Mesodermal cell (in vitro differentiated cells): Measurements from ENCODE around the gene MVK.

Experiments used
- H3K27ac ChIP-seq: 2 replicates; pipeline ENCODE4 v1.7.0; 2013; ENCODE audit warnings: mild to moderate bottlenecking, low read depth, low read length, moderate library complexity; ENCODE audit not compliant: severe bottlenecking
- H3K36me3 ChIP-seq: 2 replicates; pipeline ENCODE4 v1.7.1; 2013; ENCODE audit warnings: mild to moderate bottlenecking, low read length, moderate library complexity; ENCODE audit not compliant: control insufficient read depth, insufficient read depth
- H3K4me1 ChIP-seq: one replicate; pipeline ENCODE4 v1.7.1; 2013; ENCODE audit warnings: mild to moderate bottlenecking, low read length; ENCODE audit not compliant: insufficient read depth, control insufficient read depth, poor library complexity, severe bottlenecking
- H3K4me3 ChIP-seq: 2 replicates; pipeline ENCODE4 v1.7.0; 2013; ENCODE audit warnings: low read length, control low read depth, mild to moderate bottlenecking; ENCODE audit not compliant: insufficient read depth, poor library complexity, severe bottlenecking; ENCODE audit errors: extremely low read depth
- H3K9me3 ChIP-seq: 2 replicates; pipeline ENCODE4 v1.7.1; 2013; ENCODE audit warnings: mild to moderate bottlenecking, low read length, moderate library complexity; ENCODE audit not compliant: control insufficient read depth
- WGBS, 2 experiments: methylation state at CpG; one replicate each; pipeline ENCODE4 v1.1.5; 2013; ENCODE audit warnings: missing lambda C conversion rate in 2 of 2; ENCODE audit not compliant: insufficient coverage in 2 of 2; 5-methylcytosine and 5-hydroxymethylcytosine counted together

MVK gene

DNA sequence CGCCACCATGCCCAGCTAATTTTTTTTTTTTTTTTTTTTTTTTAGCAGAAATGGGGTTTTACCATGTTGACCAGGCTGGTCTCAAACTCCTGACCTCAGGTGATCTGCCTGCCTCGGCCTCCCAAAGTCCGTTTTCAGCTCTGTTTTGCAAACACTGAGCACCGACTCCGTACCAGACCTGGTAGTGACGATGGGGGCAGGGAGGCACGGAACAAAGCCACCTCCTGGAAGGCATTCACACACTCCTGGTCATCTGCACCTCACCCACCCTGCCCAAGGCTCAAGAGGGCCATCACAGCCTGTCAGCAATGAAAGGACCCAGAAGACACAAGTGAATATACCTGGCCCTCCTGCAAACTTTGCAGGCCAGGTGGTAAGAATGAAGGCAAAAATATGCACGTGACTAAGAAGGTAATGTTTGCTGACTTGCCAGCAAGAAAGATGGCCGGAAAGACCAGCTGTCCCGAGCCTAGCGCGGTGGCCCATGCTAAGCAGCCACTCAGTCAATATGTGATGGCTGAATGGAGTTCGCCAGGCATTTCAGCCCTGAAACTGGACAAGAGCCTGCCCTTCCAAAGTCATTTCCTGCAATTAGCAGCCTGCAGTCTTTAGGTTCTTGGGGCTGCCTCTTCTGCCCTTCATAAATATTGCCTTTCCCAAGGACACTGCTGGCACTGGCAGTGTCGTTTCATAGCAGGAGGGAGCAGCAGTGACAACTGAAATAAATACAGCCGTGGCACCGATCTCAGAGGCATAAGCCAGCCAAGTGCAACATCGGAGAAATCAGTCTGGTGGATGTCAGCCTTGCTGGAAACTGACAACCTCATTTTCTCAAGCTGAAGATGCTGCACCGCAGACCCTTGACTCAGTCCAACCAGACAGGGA lies 17.9 kb upstream of the MVK start:
- Histone ChIP-seq H3K27ac (no peak overlapping the region), H3K4me1 (peaks cover 5% of the 10 kb centered on the region), H3K36me3 (peaks cover 3% of the 10 kb centered on the region), H3K4me3 (no peak overlapping the region), H3K9me3 (no peaks in the 10 kb centered on the region)
- WGBS, 2 experiments: 84 to 93% methylated on average over 14 to 16 of the region's 18 CpGs

DNA sequence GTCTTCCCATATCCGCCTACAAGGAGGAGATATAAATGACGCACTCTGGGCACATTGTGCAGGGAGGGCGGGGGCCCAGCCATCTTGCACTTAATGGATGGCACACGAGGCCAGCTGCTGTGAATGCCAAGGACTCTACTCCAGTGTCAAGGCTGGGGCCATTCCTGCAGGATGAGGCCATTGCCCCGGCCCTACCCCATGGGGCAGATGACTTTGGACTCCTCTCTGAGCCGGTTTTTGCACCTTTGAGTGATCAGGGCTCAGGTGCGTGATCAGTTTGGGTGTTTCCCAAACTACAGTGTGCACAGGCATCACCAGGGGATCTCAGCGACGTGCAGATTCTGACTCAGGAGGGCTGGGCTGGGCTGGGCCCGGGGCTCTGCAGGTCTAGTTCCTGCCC lies 16.4 kb upstream of the MVK start:
- Histone ChIP-seq H3K4me3 (no peak overlapping the region), H3K27ac (no peak overlapping the region), H3K9me3 (no peaks in the 10 kb centered on the region), H3K36me3 (peaks cover 11% of the 10 kb centered on the region), H3K4me1 (peaks cover 5% of the 10 kb centered on the region)
- 91 to 99% methylated on average over 10 of the region's 10 CpGs for WGBS, 2 experiments

DNA sequence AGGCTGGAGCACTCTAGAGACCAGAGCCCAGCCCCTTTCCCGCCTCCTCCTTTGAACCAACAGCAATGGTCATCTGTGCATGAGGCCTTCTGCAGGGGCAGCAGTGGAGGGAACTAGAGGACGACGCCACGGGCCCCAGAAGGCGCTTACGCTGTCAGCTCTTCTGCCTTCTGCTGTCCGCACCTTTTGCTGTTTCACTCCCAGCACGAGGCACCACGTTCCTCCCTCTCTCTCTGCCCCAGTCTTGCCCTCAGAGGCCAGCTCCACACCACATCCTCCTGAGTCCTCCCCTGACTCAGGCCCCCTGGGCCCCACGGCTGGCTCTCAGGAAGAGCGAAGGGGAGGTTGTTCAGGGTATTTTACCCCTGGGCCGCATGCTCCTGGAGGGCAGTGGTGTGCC lies 15.8 kb upstream of the MVK start:
- Histone ChIP-seq H3K4me1 (peaks cover 5% of the 10 kb centered on the region), H3K36me3 (peaks cover 17% of the 10 kb centered on the region), H3K9me3 (no peaks in the 10 kb centered on the region), H3K4me3 (no peak overlapping the region), H3K27ac (no peak overlapping the region)
- 90 to 95% methylated on average over 10 to 12 of the region's 12 CpGs for WGBS, 2 experiments

DNA sequence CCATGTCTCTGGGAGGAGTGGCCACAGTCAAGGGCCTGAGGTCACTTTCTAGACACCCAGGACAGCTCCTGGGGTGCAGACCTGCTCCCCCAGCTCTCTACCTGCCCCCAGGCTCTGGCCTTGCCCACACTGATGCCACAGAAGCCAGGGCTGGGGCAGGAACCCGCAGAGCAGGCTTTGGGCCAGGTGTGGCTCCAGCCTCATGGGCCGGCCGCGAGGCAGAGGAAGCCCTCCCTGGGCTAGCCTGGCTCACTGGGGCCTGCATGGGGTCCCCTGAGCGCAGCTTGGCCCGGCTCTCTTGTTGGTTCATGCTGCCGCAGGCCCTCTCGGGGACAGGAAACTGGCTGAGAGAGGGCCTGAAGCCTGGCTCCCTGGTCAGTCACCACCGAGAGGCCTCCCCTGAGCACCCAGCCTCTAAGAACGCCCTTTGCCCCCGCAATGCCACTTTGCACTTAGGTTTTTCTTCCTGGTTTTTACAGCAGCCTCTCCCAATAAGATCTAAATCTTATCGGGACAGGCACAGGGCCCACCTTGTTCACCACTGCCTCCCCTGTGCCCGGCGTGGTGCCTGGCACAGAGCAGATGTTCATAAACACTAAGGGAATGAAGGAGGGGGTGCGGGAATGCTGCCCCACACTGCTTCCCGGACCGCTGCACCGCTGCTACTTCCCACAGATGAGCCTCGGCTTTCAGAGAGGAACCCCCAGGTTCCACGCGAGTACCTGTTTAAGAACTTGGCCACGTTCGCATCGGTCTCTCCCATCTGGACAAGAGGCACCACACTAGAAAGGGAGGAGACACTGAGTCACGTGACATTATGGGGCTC lies 15.0 kb upstream of the MVK start:
- no peak overlapping the region for H3K27ac ChIP-seq
- H3K4me1 ChIP-seq: peaks cover 5% of the 10 kb centered on the region
- H3K9me3 ChIP-seq: no peaks in the 10 kb centered on the region
- 94 to 98% methylated on average over 22 to 24 of the region's 25 CpGs for WGBS, 2 experiments
- no peak overlapping the region for H3K4me3 ChIP-seq
- peaks cover 25% of the 10 kb centered on the region for H3K36me3 ChIP-seq

DNA sequence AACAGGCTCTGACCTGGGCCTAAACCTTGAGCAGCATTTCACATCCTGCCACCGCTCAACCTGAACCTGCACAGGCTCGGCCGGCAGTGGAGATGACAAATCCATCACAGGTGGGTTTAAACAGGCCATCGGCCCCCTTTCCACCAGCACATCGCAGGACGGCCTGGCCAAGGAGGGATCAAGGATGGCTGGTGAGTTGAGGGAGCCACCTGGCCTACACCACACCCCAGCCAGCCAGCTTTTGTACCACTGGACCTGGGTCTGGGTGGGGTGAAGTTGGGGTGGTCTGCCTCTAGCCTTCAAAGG lies 14.4 kb upstream of the MVK start:
- Histone ChIP-seq H3K4me1 (peaks cover 1% of the 10 kb centered on the region), H3K27ac (no peak overlapping the region), H3K9me3 (no peaks in the 10 kb centered on the region), H3K36me3 (peaks cover 31% of the 10 kb centered on the region), H3K4me3 (no peak overlapping the region)
- 100% methylated on average over 3 of the region's 6 CpGs; no CpG with 5 or more reads in 1 of the 2 experiments for WGBS, 2 experiments

DNA sequence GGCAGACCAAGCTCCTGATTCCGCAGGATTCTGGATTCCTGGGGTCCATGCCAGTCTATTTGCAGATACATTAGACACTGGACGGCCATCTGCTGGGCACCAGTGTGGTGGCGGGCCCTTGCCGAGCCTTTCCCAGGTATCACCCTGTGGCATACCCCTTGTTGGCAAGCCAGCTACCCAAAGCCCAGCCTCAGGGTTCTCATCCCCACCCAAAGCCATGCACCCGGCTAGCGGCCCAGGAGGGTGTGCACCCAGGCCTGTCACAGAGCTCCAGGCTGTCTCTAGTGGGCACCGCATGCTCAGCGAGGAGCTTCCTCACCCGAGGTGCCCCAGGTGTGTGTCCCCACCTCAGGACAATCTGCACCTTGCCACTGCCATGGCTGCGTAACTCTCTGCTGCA lies 14.0 kb upstream of the MVK start:
- H3K36me3 ChIP-seq: peaks cover 35% of the 10 kb centered on the region

DNA sequence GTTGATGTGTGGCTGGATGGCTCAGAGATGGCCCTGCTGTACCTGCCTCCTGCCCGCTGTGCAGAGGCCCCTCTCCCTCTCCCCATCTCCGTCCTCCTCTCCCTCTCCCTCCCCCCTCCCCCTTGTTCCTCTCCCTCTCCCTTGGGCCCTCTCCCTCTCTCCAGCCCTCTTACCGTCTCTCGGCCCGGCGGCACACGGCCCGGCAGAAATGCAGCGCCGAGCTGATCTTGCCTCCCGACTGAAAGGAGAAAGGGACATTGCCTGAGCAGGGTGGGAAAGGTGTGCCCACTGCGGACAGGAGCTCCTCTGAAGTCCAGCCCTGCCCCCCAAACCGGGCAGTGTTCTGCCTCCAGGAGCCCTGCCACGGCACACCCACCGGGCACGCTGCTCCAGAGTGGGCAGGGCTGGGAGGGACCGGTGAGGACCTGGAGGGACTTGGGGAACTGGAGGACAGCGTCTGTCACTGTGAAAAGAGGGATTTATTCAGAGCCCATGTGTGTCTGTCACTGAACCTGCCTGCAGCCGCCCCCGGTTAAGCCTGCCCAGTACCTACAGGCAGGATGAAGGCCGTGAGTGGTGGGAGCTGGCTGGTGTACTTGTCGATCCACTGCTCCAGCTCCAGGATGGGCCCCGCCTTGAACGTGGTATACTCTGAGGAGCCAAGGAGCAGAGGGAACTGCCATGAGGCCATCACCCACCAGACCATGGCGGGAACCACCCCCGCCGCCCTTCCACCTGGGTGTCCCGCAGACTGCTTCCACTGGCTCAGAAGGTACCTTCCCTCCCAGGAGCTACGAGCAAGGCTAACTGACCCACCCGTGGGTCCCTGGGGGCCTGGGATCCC lies 12.5 kb upstream of the MVK start:
- Histone ChIP-seq H3K36me3 (peaks cover 50% of the 10 kb centered on the region), H3K9me3 (no peaks in the 10 kb centered on the region), H3K27ac (no peak overlapping the region), H3K4me3 (no peak overlapping the region), H3K4me1 (no peaks in the 10 kb centered on the region)
- WGBS, 2 experiments: 89 to 93% methylated on average over 21 to 22 of the region's 30 CpGs

More for the DNA sequence above, 14.0 kb upstream of the MVK start:
- Histone ChIP-seq H3K4me3 (no peak overlapping the region), H3K27ac (no peak overlapping the region), H3K4me1 (no peaks in the 10 kb centered on the region), H3K9me3 (no peaks in the 10 kb centered on the region)
- 90 to 99% methylated on average over 10 of the region's 10 CpGs for WGBS, 2 experiments

DNA sequence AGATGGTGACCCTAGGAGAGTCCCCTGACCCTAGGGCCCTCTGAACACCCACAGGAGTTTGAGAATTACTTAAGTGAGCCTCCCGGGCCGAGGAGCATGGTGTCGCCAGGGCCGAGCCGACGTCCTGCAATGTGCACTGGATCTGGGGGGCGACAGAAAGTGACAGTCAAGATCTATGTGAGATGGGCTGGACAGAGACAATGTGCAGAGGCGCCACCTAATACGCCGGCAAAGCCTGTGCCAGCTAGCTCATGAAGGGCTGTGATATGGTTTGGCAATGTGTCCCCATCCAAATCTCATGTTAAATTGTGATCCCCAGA lies 11.9 kb upstream of the MVK start:
- Histone ChIP-seq H3K27ac (no peak overlapping the region), H3K9me3 (no peaks in the 10 kb centered on the region), H3K36me3 (peaks cover 54% of the 10 kb centered on the region), H3K4me3 (no peak overlapping the region), H3K4me1 (no peaks in the 10 kb centered on the region)
- 97 to 98% methylated on average over 10 of the region's 10 CpGs for WGBS, 2 experiments

DNA sequence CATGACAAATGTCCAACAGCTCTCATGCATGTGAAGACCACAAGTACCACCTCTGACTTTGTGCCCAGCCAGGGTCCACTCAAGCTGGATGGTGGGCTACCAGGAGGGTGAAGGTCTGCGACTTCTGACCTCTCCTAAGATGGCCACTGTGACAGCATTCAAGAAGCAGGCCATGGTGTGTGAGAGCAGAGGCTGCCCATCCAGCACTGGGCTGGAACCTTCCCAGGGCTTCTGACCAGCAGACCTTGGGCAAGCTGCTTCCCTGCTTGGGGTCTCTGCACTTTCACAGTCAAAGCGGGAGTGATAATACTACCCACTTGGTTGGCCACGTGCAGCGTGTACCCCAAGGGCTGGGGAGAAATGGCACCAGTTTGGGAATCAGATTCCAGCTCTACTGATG lies 10.7 kb upstream of the MVK start:
- Histone ChIP-seq H3K27ac (no peak overlapping the region), H3K4me3 (no peak overlapping the region), H3K36me3 (peaks cover 63% of the 10 kb centered on the region), H3K4me1 (no peaks in the 10 kb centered on the region), H3K9me3 (no peaks in the 10 kb centered on the region)
- 91 to 94% methylated on average over 4 of the region's 4 CpGs for WGBS, 2 experiments
